Measurements from ENCODE around the gene CHST3.
"Not testable (repeated sequence)": the region's sequence is repeated elsewhere in the genome, so short reads cannot be mapped to it uniquely, and the experiment has no call there.

CHST3 gene

GRCh38 chr10:71964098-71964742, at the start of gene CHST3:
TSS of gene CHST3 (plus strand) at chr10:71964395. CDS start at chr10:72005843, 41,448 bp downstream.
- no peak for DNase-seq

- no peak for DNase-seq
Measured at GRCh38 chr10:71916827-71917226, 47.4 kb upstream of the CHST3 start.

GRCh38 chr10:71918992-71919391, 45.2 kb upstream of the CHST3 start:
- no peak for DNase-seq

- DNase-seq: not testable (repeated sequence)
Measured at GRCh38 chr10:71919956-71920539, 44.1 kb upstream of the CHST3 start.

GRCh38 chr10:71920540-71921323, 43.5 kb upstream of the CHST3 start:
- DNase-seq: no peak

- no peak for DNase-seq
Measured at GRCh38 chr10:71921324-71922027, 42.7 kb upstream of the CHST3 start.

GRCh38 chr10:71923138-71923692, 41.0 kb upstream of the CHST3 start:
- no peak for DNase-seq

- no peak for DNase-seq
Measured at GRCh38 chr10:71924771-71925170, 39.4 kb upstream of the CHST3 start.

- DNase-seq: no peak
Measured at GRCh38 chr10:71927159-71927558, 37.0 kb upstream of the CHST3 start.

- DNase-seq: no peak
Measured at GRCh38 chr10:71927776-71928592, 36.2 kb upstream of the CHST3 start.

- no peak for DNase-seq
Measured at GRCh38 chr10:71931295-71931694, 32.9 kb upstream of the CHST3 start.

- no peak for DNase-seq
Measured at GRCh38 chr10:71933651-71934050, 30.5 kb upstream of the CHST3 start.

GRCh38 chr10:71938211-71938610, 26.0 kb upstream of the CHST3 start:
- no peak for DNase-seq

GRCh38 chr10:71939304-71939703, 24.9 kb upstream of the CHST3 start:
- DNase-seq: no peak

GRCh38 chr10:71939861-71940474, 24.2 kb upstream of the CHST3 start:
- DNase-seq: no peak

- no peak for DNase-seq
Measured at GRCh38 chr10:71940752-71941151, 23.4 kb upstream of the CHST3 start.

- DNase-seq: no peak
Measured at GRCh38 chr10:71941318-71941717, 22.9 kb upstream of the CHST3 start.

GRCh38 chr10:71945819-71946474, 18.2 kb upstream of the CHST3 start:
- DNase-seq: no peak

GRCh38 chr10:71946700-71947099, 17.5 kb upstream of the CHST3 start:
- DNase-seq: no peak

- DNase-seq: no peak
Measured at GRCh38 chr10:71948496-71949067, 15.6 kb upstream of the CHST3 start.

- DNase-seq: no peak
Measured at GRCh38 chr10:71950683-71951082, 13.5 kb upstream of the CHST3 start.
